ENCODE results near the gene SSX4. TPM values are rescaled to one million over a fixed set of nuclear protein-coding genes. Genes with fewer than 3 reads are reported as not detected.

The SSX4 gene
- total RNA-seq: not detected in 2 replicates

GRCh38 chrX:48383239-48383638 lies at the start of gene SSX4:
Gene SSX4, plus strand, starts transcription at chrX:48383539. Its CDS starts 515 bp downstream, at chrX:48384054.

GRCh38 chrX:48356315-48357094 lies 26.8 kb upstream of the SSX4 start, which contains the start of gene SSX3:
Gene SSX3, minus strand, starts transcription at chrX:48356703. Its CDS starts 1,454 bp downstream, at chrX:48355249.

GRCh38 chrX:48411860-48412259 lies 28.5 kb downstream of the SSX4 start, which contains the start of gene SSX4B:
Gene SSX4B, minus strand, starts transcription at chrX:48411960. Its CDS starts 588 bp downstream, at chrX:48411372.

Other genes starting within 250 kb of the SSX4 start
- not detected in 2 replicates for gene SSX5, start 186.7 kb upstream of the SSX4 start, total RNA-seq
- not detected in 2 replicates for gene SSX1, start 128.1 kb upstream of the SSX4 start, total RNA-seq
- gene SSX3, start 26.8 kb upstream of the SSX4 start, total RNA-seq: not detected in 2 replicates
- gene SSX4B, start 28.4 kb downstream of the SSX4 start, total RNA-seq: not detected in 2 replicates
- 62.4 and 76.1 TPM in 2 replicates for gene SLC38A5, start 86.7 kb downstream of the SSX4 start, total RNA-seq
- 119 and 132 TPM in 2 replicates for gene FTSJ1, start 92.7 kb downstream of the SSX4 start, total RNA-seq
- gene PORCN, start 125.5 kb downstream of the SSX4 start, total RNA-seq: 10.5 and 20.2 TPM in 2 replicates
- 204 and 222 TPM in 2 replicates for gene EBP, start 138.3 kb downstream of the SSX4 start, total RNA-seq
- 8.7 and 10.7 TPM in 2 replicates for gene TBC1D25, start 156.2 kb downstream of the SSX4 start, total RNA-seq
- gene RBM3, start 190.9 kb downstream of the SSX4 start, total RNA-seq: 299 and 329 TPM in 2 replicates
- 163 and 169 TPM in 2 replicates for gene WDR13, start 214.0 kb downstream of the SSX4 start, total RNA-seq